ENCODE results near the gene FOXO3. TPM values are rescaled to one million over a fixed set of nuclear protein-coding genes. Genes with fewer than 3 reads are reported as not detected.

FOXO3 gene
- total RNA-seq, 1 experiment from 2014 or later, result 22.1 TPM

DNA sequence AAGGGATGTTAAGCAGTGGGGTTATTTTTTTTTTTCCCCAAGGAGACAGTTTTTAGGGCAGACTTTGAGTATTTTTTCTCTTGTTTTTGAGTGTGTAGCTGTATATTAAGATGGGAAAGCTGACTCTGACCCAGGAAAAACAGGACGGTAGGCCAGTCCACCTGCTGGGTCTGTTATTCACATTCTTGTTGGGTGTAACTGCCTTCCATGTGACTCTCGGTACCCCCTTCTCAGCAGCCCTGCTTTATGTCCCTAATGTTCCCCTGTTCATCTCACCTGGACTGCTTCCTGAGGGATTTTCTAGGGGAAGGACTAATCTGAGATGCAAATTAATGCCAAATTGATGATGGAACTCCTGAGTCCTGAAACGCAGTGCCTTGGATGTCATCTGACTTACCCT lies 21.9 kb downstream of the FOXO3 start:
- H4K20me1 ChIP-seq (ENCODE audit: control insufficient read depth, insufficient read depth, insufficient read length), result no peaks in the 10 kb centered on the region
- no peaks in the 10 kb centered on the region for H3K27me3 ChIP-seq (ENCODE audit: insufficient read depth, low read length)
- H3K23me2 ChIP-seq (ENCODE audit: insufficient read length, low read depth, low read length, poor library complexity, severe bottlenecking), result no peaks in the 10 kb centered on the region
- TF ChIP-seq CTCF (conservative IDR thresholded peaks at IDR 0.05), result no peak
- no peak overlapping the region for H3K27ac ChIP-seq (ENCODE audit: insufficient read length, low read depth, low read length)
- no peak overlapping the region for H3K4me2 ChIP-seq (ENCODE audit: insufficient read depth, insufficient read length, low read length)
- H3T11ph ChIP-seq (ENCODE audit: low read length), result no peak overlapping the region
- H2BK5ac ChIP-seq (ENCODE audit: insufficient read length, low read length), result no peak overlapping the region
- Mint-ChIP-seq H3K9me3 (no peaks in the 10 kb centered on the region), H3K27ac (peak overlapping the region in 2 of 3 experiments; percentile 64 to 91; a peak in 5 of 7 replicates), H3K36me3 (ENCODE audit: insufficient read depth in 1 of 3, low read depth in 3 of 3) (peaks cover 0 to 5% (median 0%) of the 10 kb centered on the region in 3 experiments; a peak in 3 of 7 replicates), H3K4me1 (peaks cover 35 to 36% of the 10 kb centered on the region in 2 experiments), H3K4me3 (no peak overlapping the region; a peak in 1 of 5 replicates), H3K27me3 (ENCODE audit: low read depth) (no peaks in the 10 kb centered on the region)
- H3K56ac ChIP-seq (ENCODE audit: insufficient read length, low read depth, low read length), result no peak overlapping the region
- no peak overlapping the region for H2AFZ ChIP-seq (ENCODE audit: low read length)
- peaks cover 2% of the 10 kb centered on the region for H3K79me1 ChIP-seq (ENCODE audit: insufficient read depth, low read depth, low read length, poor library complexity, severe bottlenecking)
- no peak overlapping the region for H2BK15ac ChIP-seq (ENCODE audit: low read depth, low read length)
- H4K8ac ChIP-seq (replicated peaks; ENCODE audit: insufficient read length, low read depth, low read length), result no peak overlapping the region
- peaks cover 2% of the 10 kb centered on the region; the same call in 1 of the 2 replicates for H3K79me2 ChIP-seq (ENCODE audit: insufficient read depth, low read length)
- no CpG with 5 or more reads among the region's 3 CpGs for WGBS (ENCODE audit: extremely low coverage, insufficient read length, low lambda C conversion rate)
- H3K14ac ChIP-seq (ENCODE audit: insufficient read depth, low read length), result no peak overlapping the region
- no peak overlapping the region for H2BK120ac ChIP-seq (ENCODE audit: low read depth, low read length, poor library complexity, severe bottlenecking)
- H2BK12ac ChIP-seq (ENCODE audit: insufficient read length, low read depth, low read length), result no peak overlapping the region
- H3K4me1 ChIP-seq (ENCODE audit: insufficient read depth, low read length), result peaks cover 16% of the 10 kb centered on the region; the same call in 1 of the 2 replicates
- no peak overlapping the region for H3K18ac ChIP-seq (ENCODE audit: insufficient read length, low read depth, low read length)
- no peak overlapping the region for H4K5ac ChIP-seq (ENCODE audit: insufficient read length, low read depth, low read length)
- no peak overlapping the region for H3K23ac ChIP-seq (ENCODE audit: insufficient read length, low read depth, low read length)
- no peak overlapping the region for H2BK20ac ChIP-seq (ENCODE audit: low read depth, low read length, poor library complexity, severe bottlenecking)
- no peaks in the 10 kb centered on the region for H3K9me3 ChIP-seq (ENCODE audit: control insufficient read depth, low read depth, low read length)
- no peak overlapping the region for H2AK5ac ChIP-seq (ENCODE audit: insufficient read length, low read length)
- DNase-seq, result no peak
- H3K4ac ChIP-seq (ENCODE audit: low read depth, low read length), result no peak overlapping the region
- H4K91ac ChIP-seq (ENCODE audit: insufficient read length, low read depth, low read length), result no peak overlapping the region
- no peak overlapping the region for H3K9ac ChIP-seq (ENCODE audit: extremely low read depth, insufficient read length, low read length)
